Ovary (tissue), 9 donors: Measurements from ENCODE around the gene CR1L. TPM values are rescaled to one million over a fixed set of nuclear protein-coding genes. Genes with fewer than 3 reads are reported as not detected.

ENCODE experiments used
- DNase-seq, 5 donors: peaks; one replicate each; pipeline ENCODE4 v3.0.0-alpha.2; 2019 to 2020
- H3K27ac ChIP-seq, 2 donors: fragments of 200-600 bp; one replicate each; pipeline versions ENCODE4 v1.5.1 to v1.8.0; 2019 to 2022
- H3K27me3 ChIP-seq: fragments of 200-600 bp; one replicate; pipeline ENCODE4 v1.8.0; 2022
- H3K36me3 ChIP-seq: fragments of 200-600 bp; sonication (generic); one replicate; pipeline ENCODE4 v1.5.1; 2019
- H3K4me1 ChIP-seq: one replicate; pipeline ENCODE4 v1.8.1; 2013; ENCODE audit warnings: mild to moderate bottlenecking, moderate library complexity; ENCODE audit not compliant: insufficient read depth
- H3K4me3 ChIP-seq: fragments of 200-600 bp; sonication (generic); one replicate; pipeline ENCODE4 v1.5.1; 2017
- H3K9me3 ChIP-seq, 2 donors: fragments of 200-600 bp in 1 of 2; sonication (generic) in 1 of 2; one replicate each; pipeline versions ENCODE4 v1.5.1 to v1.8.1; 2013 to 2019; ENCODE audit warnings: mild to moderate bottlenecking in 1 of 2, moderate library complexity in 1 of 2
- EP300 ChIP-seq: sonication (generic); formaldehyde crosslinking; IDR thresholded peaks from one replicate; pipeline ENCODE4 v1.6.1; 2017; ENCODE audit warnings: antibody characterized with exemption
- POLR2A ChIP-seq: fragments of 450-650 bp; IDR thresholded peaks from one replicate; pipeline ENCODE4 v1.6.1; 2017; ENCODE audit warnings: antibody characterized with exemption, mild to moderate bottlenecking, moderate library complexity
- WGBS, 3 donors: extraction: QIAGEN DNeasy Blood & Tissue Kit in 1 of 3; methylation state at CpG; one replicate each; pipeline versions ENCODE4 v1.1.5 to v1.1.7; 2013 to 2017; 5-methylcytosine and 5-hydroxymethylcytosine counted together
- intact Hi-C, 4 donors: fragments of 100-400 bp; cut with DNase I; formaldehyde crosslinking; loops; one replicate each; pipeline versions ENCODE4 v1.11.0 to v1.15.1; 2022 to 2023
- polyA plus RNA-seq, 2 donors: library from polyadenylated mRNA; stranded (reverse); fragments of 200-250 nt in 1 of 2; fragments of 350-450 nt in 1 of 2; fragmentation: Illumina TruSeq in 1 of 2; extraction: RNeasy Lipid Tissue Mini Kit (QIAGEN cat#74804) in 1 of 2; gene quantifications; one replicate each; pipeline ENCODE4 v1.2.3, GENCODE V29; 2013 to 2014
- total RNA-seq, 7 donors: library from RNA; depleted of rRNA in 2 of 7; stranded (reverse); fragments of >200 nt in 2 of 7; fragmentation: NEBNext Ultra II Directional in 3 of 7; extraction: Animal tissue kit (Norgen Biotek cat#: 25700) in 3 of 7; gene quantifications; one replicate each; pipeline versions ENCODE4 v1.1.0 to v1.2.4, GENCODE V29; 2016 to 2023
- TF ChIP-seq, protein P1 (sequence below), 3 donors: fragments of 450-650 bp in 2 of 3; fragments of 200-600 bp in 1 of 3; IDR thresholded peaks; one replicate each; pipeline versions ENCODE4 v1.5.1 to v1.8.0; 2016 to 2022; ENCODE audit warnings: antibody characterized with exemption in 3 of 3, mild to moderate bottlenecking in 1 of 3
- donor health status: DM: no; HTN: no; CAD: no; lungs with moderate emphysema.
- donor health status: DM: no; HTN: no; CAD: no.
- donor health status: Bipolar disorder and iron deficiency.
- donor health status: DM: yes; HTN: yes; CAD: no.
- donor health status: DM: no; HTN: no; CAD: no.
- donor health status: DM: yes; HTN: yes; CAD: no.

The CR1L gene
- total and polyA plus RNA-seq, 9 donors: 0.92 TPM; not detected in 8

- TF ChIP-seq POLR2A: no peak
- TF ChIP-seq, protein P1, sequence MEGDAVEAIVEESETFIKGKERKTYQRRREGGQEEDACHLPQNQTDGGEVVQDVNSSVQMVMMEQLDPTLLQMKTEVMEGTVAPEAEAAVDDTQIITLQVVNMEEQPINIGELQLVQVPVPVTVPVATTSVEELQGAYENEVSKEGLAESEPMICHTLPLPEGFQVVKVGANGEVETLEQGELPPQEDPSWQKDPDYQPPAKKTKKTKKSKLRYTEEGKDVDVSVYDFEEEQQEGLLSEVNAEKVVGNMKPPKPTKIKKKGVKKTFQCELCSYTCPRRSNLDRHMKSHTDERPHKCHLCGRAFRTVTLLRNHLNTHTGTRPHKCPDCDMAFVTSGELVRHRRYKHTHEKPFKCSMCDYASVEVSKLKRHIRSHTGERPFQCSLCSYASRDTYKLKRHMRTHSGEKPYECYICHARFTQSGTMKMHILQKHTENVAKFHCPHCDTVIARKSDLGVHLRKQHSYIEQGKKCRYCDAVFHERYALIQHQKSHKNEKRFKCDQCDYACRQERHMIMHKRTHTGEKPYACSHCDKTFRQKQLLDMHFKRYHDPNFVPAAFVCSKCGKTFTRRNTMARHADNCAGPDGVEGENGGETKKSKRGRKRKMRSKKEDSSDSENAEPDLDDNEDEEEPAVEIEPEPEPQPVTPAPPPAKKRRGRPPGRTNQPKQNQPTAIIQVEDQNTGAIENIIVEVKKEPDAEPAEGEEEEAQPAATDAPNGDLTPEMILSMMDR (IDR thresholded peaks at IDR 0.05): no peak
- TF ChIP-seq EP300: no peak
- 65 to 74% (median 69%) methylated on average over 6 of the region's 6 CpGs for WGBS, 3 donors
- Histone ChIP-seq H3K27me3 (no peaks in the 10 kb centered on the region), H3K4me3 (no peak overlapping the region), H3K27ac (no peak overlapping the region), H3K36me3 (no peaks in the 10 kb centered on the region), H3K4me1 (no peaks in the 10 kb centered on the region), H3K9me3 (no peaks in the 10 kb centered on the region)
- intact Hi-C loops: no loop called here
- DNase-seq: no peak
These were observed 101.2 kb downstream of the CR1L start for GRCh38 chr1:207745839-207746767.

DNA sequence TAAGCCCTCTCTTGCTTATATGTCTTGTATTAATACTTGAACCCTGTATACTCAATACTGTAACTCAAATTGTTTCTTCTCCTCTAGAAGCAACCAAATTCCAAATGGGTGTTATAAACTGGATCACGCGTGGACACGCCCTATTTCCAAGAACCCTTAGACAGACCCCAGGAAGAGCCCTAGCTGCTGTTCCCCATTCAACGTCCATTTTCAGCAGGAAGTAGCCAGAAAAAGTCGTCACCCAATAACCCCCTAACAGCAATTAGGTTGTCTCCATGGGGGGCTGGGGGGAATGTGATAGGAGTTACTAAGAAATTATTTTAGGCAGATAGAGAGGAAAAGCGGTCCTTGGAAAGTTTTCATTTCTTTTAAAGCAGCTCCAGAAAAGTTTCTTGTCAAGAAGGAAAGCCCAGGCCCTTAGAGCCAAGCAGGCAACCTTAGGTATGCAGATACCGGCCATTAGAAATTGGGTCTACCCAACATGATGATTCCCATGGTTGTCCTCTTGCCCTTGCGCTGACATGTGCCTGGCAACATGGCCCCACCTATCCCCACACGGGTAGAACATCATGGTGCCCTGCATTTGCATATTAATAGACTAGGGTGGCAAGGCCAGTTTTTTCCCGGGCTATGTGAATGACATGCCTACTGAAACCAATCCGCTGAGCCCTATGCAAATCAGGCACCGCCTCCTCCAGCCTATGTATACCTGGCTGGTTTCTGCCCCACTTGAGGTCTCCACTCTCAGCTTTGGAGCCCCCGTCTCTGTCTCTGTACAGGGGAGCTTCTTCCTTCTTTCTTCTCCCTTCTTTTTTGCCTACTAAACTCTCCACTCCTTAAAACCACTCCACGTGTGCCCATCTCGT is 102.9 kb downstream of the CR1L start:
- Histone ChIP-seq H3K27ac (no peak overlapping the region), H3K4me1 (peaks cover 3% of the 10 kb centered on the region), H3K9me3 (no peaks in the 10 kb centered on the region), H3K4me3 (no peak overlapping the region), H3K27me3 (no peaks in the 10 kb centered on the region), H3K36me3 (no peaks in the 10 kb centered on the region)
- WGBS, 3 donors: 89 to 93% (median 93%) methylated on average over 15 of the region's 15 CpGs
- TF ChIP-seq EP300 (no peak), POLR2A (no peak)
- TF ChIP-seq, protein P1 (IDR thresholded peaks at IDR 0.05): no peak
- DNase-seq: no peak
- intact Hi-C loops: no loop called here

DNA sequence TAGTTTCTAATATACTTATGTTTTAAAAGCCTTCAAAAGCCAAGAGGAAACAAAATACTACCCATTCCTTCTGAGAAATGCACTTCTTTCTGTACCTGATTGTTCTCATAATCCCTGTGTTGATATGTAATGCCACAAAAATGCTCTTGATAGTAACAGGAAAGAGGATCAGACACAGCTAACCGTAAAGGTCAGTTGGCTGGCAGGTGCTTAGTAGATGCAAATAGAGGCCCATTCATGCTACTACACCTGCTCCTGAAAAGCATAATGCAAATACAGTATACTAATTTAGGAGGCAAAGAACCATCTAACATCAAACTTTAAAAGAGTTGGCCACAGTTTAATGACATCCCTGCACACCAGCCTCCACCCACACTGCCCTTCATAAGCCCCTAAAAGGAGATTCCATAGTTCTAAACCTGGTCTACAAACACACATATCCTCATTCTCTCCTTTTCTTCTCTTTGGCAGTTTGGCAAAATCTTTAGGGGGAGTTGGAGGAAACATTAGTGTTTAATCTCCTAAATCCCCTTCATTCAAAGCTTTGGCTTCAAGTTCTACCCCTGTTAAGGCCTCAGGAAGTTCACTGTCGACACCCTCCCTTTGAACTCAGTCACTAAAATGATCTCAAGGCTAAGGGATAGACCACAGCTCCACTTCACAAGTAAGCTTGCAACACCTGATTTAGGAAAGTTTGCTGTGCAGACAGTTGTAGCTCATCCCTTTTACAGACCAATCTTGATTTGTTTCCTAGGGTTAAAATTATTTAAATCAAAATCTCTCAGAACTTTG is 104.0 kb downstream of the CR1L start:
- Histone ChIP-seq H3K27ac (no peak overlapping the region), H3K9me3 (no peaks in the 10 kb centered on the region), H3K36me3 (no peaks in the 10 kb centered on the region), H3K4me1 (peaks cover 8% of the 10 kb centered on the region), H3K4me3 (no peak overlapping the region), H3K27me3 (no peaks in the 10 kb centered on the region)
- TF ChIP-seq, protein P1 (IDR thresholded peaks at IDR 0.05): no peak
- TF ChIP-seq EP300 (no peak), POLR2A (no peak)
- intact Hi-C loops: no loop called here
- DNase-seq: no peak
- WGBS, 3 donors: 61 to 69% (median 68%) methylated on average over 2 of the region's 2 CpGs
